ENCODE data around the gene ZDHHC1. TPM values are rescaled to one million over a fixed set of nuclear protein-coding genes. Genes with fewer than 3 reads are reported as not detected.

Gene ZDHHC1
- total and polyA plus RNA-seq, 2 of the 13 experiments (the other 11 are each of a cell fraction or from before 2014, with no cell fraction given): 0.51 to 1.1 TPM

- TF ChIP-seq RFX3 (CRISPR knock-in tag; IDR thresholded peaks at IDR 0.05): no peak
- TF ChIP-seq U2AF1 (optimal IDR thresholded peaks at IDR 0.05; ENCODE audit: low read depth, low read length): no peak
- TF ChIP-seq SYNCRIP (IDR thresholded peaks at IDR 0.05; ENCODE audit: insufficient read depth, low read depth, low read length): no peak
- no peak for TF ChIP-seq MBD4 (IDR thresholded peaks at IDR 0.05; ENCODE audit: borderline replicate concordance, low read length)
- TF ChIP-seq, protein P1, sequence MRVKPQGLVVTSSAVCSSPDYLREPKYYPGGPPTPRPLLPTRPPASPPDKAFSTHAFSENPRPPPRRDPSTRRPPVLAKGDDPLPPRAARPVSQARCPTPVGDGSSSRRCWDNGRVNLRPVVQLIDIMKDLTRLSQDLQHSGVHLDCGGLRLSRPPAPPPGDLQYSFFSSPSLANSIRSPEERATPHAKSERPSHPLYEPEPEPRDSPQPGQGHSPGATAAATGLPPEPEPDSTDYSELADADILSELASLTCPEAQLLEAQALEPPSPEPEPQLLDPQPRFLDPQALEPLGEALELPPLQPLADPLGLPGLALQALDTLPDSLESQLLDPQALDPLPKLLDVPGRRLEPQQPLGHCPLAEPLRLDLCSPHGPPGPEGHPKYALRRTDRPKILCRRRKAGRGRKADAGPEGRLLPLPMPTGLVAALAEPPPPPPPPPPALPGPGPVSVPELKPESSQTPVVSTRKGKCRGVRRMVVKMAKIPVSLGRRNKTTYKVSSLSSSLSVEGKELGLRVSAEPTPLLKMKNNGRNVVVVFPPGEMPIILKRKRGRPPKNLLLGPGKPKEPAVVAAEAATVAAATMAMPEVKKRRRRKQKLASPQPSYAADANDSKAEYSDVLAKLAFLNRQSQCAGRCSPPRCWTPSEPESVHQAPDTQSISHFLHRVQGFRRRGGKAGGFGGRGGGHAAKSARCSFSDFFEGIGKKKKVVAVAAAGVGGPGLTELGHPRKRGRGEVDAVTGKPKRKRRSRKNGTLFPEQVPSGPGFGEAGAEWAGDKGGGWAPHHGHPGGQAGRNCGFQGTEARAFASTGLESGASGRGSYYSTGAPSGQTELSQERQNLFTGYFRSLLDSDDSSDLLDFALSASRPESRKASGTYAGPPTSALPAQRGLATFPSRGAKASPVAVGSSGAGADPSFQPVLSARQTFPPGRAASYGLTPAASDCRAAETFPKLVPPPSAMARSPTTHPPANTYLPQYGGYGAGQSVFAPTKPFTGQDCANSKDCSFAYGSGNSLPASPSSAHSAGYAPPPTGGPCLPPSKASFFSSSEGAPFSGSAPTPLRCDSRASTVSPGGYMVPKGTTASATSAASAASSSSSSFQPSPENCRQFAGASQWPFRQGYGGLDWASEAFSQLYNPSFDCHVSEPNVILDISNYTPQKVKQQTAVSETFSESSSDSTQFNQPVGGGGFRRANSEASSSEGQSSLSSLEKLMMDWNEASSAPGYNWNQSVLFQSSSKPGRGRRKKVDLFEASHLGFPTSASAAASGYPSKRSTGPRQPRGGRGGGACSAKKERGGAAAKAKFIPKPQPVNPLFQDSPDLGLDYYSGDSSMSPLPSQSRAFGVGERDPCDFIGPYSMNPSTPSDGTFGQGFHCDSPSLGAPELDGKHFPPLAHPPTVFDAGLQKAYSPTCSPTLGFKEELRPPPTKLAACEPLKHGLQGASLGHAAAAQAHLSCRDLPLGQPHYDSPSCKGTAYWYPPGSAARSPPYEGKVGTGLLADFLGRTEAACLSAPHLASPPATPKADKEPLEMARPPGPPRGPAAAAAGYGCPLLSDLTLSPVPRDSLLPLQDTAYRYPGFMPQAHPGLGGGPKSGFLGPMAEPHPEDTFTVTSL (CRISPR knock-in tag; IDR thresholded peaks at IDR 0.05; ENCODE audit: borderline replicate concordance): no peak
Measured at GRCh38 chr16:67438824-67439393, 22.6 kb upstream of the ZDHHC1 start (continued).

DNA sequence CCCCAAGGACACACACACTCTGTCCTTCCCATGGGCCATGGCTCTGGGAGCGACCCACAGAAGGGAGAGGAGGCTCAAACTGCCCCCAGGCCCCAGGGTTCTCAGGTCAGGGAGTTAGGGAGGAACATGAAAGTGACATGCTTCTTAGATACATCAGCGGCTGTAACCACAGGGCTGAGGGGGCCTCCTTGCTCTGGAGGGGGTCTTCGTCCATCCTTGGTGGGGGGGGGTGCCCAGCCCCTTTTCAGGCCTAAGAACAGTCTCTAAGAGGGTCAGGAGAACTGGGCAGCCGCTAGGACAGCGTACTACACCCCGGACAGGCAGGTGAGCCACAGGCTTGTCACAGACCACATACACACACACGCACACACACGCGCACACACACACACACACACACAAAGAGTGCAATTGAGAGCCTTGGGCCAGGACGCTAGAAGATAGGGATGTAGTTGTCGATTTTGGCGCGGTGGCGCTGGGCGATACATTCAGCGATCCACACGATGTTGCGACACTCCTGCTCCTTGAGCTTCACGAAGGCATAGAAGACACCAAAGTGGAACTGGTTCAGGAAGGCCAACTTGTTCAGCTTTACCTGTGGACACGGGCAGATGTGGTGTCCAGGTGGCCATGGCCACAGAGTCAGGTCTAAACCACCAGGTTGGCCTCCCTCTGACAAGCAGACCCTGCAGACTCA, 22.0 kb upstream of the ZDHHC1 start:
- BruUV-seq (replicated peaks): TSS peak; percentile 74
- no peak for FAIRE-seq
- Histone ChIP-seq H3K4me2 (ENCODE audit: low read depth, low read length) (no peak overlapping the region), H3K27me3 (ENCODE audit: control insufficient read depth in 1 of 2, insufficient read depth in 2 of 2, low read length in 2 of 2) (no peaks in the 10 kb centered on the region), H3K4me1 (ENCODE audit: insufficient read depth, low read length) (peaks cover 5% of the 10 kb centered on the region), H3K9ac (ENCODE audit: insufficient read depth, low read depth, low read length) (no peak overlapping the region), H2AFZ (ENCODE audit: low read length) (no peak overlapping the region), H3K36me3 (replicated peaks in 1 of 2; ENCODE audit: control insufficient read depth in 1 of 2, insufficient read depth in 2 of 2, low read length in 2 of 2) (peaks cover 11 to 33% of the 10 kb centered on the region in 2 experiments; a peak in 4 of 5 replicates), H3K4me3 (replicated peaks in 1 of 3; ENCODE audit: insufficient read depth in 1 of 3, low read depth in 2 of 3, low read length in 3 of 3) (no peak overlapping the region), H3K79me2 (ENCODE audit: insufficient read depth, low read length) (no peaks in the 10 kb centered on the region), H3K9me3 (ENCODE audit: low read length) (no peaks in the 10 kb centered on the region), H4K20me1 (ENCODE audit: insufficient read depth, low read length) (no peaks in the 10 kb centered on the region), H3K27ac (ENCODE audit: extremely low read length, insufficient read depth, low read length) (no peak overlapping the region)
- WGBS (ENCODE audit: low lambda C conversion rate): 97% methylated on average over 20 of the region's 20 CpGs
- in situ Hi-C loops (cut with HindIII; ENCODE audit: extremely low pct_ligation_motif_present, low pct_unique_long_range_greater_than_20kb) (no loop called here), intact Hi-C loops (cut with micrococcal nuclease; ENCODE audit: unreplicated experiment) (no loop called here)
- no peak for DNase-seq (ENCODE audit: low spot score)
- ChIA-PET CTCF (ENCODE audit: low intra/inter-chr PET ratio, low total read pairs) (no interaction called here), POLR2A (no interaction called here)
- ATAC-seq: no peak
- peak; percentile 24; the same call in 1 of the 2 replicates for TF ChIP-seq ZBTB38 (CRISPR knock-in tag; IDR thresholded peaks at IDR 0.05)
- TF ChIP-seq, protein P2, sequence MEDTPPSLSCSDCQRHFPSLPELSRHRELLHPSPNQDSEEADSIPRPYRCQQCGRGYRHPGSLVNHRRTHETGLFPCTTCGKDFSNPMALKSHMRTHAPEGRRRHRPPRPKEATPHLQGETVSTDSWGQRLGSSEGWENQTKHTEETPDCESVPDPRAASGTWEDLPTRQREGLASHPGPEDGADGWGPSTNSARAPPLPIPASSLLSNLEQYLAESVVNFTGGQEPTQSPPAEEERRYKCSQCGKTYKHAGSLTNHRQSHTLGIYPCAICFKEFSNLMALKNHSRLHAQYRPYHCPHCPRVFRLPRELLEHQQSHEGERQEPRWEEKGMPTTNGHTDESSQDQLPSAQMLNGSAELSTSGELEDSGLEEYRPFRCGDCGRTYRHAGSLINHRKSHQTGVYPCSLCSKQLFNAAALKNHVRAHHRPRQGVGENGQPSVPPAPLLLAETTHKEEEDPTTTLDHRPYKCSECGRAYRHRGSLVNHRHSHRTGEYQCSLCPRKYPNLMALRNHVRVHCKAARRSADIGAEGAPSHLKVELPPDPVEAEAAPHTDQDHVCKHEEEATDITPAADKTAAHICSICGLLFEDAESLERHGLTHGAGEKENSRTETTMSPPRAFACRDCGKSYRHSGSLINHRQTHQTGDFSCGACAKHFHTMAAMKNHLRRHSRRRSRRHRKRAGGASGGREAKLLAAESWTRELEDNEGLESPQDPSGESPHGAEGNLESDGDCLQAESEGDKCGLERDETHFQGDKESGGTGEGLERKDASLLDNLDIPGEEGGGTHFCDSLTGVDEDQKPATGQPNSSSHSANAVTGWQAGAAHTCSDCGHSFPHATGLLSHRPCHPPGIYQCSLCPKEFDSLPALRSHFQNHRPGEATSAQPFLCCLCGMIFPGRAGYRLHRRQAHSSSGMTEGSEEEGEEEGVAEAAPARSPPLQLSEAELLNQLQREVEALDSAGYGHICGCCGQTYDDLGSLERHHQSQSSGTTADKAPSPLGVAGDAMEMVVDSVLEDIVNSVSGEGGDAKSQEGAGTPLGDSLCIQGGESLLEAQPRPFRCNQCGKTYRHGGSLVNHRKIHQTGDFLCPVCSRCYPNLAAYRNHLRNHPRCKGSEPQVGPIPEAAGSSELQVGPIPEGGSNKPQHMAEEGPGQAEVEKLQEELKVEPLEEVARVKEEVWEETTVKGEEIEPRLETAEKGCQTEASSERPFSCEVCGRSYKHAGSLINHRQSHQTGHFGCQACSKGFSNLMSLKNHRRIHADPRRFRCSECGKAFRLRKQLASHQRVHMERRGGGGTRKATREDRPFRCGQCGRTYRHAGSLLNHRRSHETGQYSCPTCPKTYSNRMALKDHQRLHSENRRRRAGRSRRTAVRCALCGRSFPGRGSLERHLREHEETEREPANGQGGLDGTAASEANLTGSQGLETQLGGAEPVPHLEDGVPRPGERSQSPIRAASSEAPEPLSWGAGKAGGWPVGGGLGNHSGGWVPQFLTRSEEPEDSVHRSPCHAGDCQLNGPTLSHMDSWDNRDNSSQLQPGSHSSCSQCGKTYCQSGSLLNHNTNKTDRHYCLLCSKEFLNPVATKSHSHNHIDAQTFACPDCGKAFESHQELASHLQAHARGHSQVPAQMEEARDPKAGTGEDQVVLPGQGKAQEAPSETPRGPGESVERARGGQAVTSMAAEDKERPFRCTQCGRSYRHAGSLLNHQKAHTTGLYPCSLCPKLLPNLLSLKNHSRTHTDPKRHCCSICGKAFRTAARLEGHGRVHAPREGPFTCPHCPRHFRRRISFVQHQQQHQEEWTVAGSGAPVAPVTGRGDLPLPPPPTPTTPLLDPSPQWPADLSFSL (CRISPR knock-in tag; IDR thresholded peaks at IDR 0.05): no peak
- TF ChIP-seq MEIS1 (CRISPR knock-in tag; IDR thresholded peaks at IDR 0.05; ENCODE audit: borderline replicate concordance): no peak
- TF ChIP-seq EED (CRISPR knock-in tag; IDR thresholded peaks at IDR 0.05): no peak
- no peak for TF ChIP-seq ZNF24 (IDR thresholded peaks at IDR 0.05)

All from HepG2 (cell line).